Chondrocyte (in vitro differentiated cells): ENCODE measurements around the gene GRB10. TPM values are rescaled to one million over a fixed set of nuclear protein-coding genes. Genes with fewer than 3 reads are reported as not detected.

Source experiments
- DNase-seq: peaks from one replicate; pipeline ENCODE4 v3.0.0; 2021; ENCODE audit warnings: mixed read lengths, low spot score
- H3K27ac Mint-ChIP-seq: one replicate; pipeline ENCODE4 v1.8.0; 2021; ENCODE audit warnings: mild to moderate bottlenecking, moderate library complexity, mixed read lengths; ENCODE audit not compliant: unreplicated experiment
- H3K27me3 Mint-ChIP-seq: 2 replicates; pipeline ENCODE4 v1.8.0; 2021; ENCODE audit warnings: low read depth, mixed read lengths
- H3K36me3 Mint-ChIP-seq: 2 replicates; pipeline ENCODE4 v1.8.0; 2021; ENCODE audit warnings: low read depth, mixed read lengths
- H3K4me1 Mint-ChIP-seq: 2 replicates; pipeline ENCODE4 v1.8.0; 2021; ENCODE audit warnings: low read depth, mild to moderate bottlenecking, mixed read lengths
- H3K4me3 Mint-ChIP-seq: one replicate; pipeline ENCODE4 v1.8.0; 2021; ENCODE audit warnings: mild to moderate bottlenecking, moderate library complexity, mixed read lengths; ENCODE audit not compliant: unreplicated experiment
- H3K9me3 Mint-ChIP-seq: 2 replicates; pipeline ENCODE4 v1.8.0; 2021; ENCODE audit warnings: low read depth, mixed read lengths
- CTCF ChIP-seq: fragments of 200-600 bp; sonication (generic); IDR thresholded peaks from 2 replicates; pipeline ENCODE4 v1.5.0; 2021; ENCODE audit warnings: antibody characterized with exemption, mild to moderate bottlenecking, moderate library complexity
- total RNA-seq: library from RNA; stranded (reverse); gene quantifications from 3 replicates; pipeline ENCODE4 v1.2.1, GENCODE V29; 2021

GRB10 gene
- total RNA-seq, 1 donor from 2014 or later: 73.7 TPM

GRCh38 chr7:50825465-50825864 is 42.8 kb upstream of the GRB10 start:
- H3K4me3 Mint-ChIP-seq: no peak overlapping the region
- H3K27ac Mint-ChIP-seq: no peak overlapping the region
- H3K4me1 Mint-ChIP-seq: peaks cover 33% of the 10 kb centered on the region
- DNase-seq: no peak
- H3K27me3 Mint-ChIP-seq: no peaks in the 10 kb centered on the region
- no peaks in the 10 kb centered on the region for H3K36me3 Mint-ChIP-seq
- TF ChIP-seq CTCF: no peak
- no peaks in the 10 kb centered on the region for H3K9me3 Mint-ChIP-seq

- Mint-ChIP-seq H3K9me3 (no peaks in the 10 kb centered on the region), H3K4me1 (peaks cover 33% of the 10 kb centered on the region), H3K27ac (no peak overlapping the region), H3K4me3 (no peak overlapping the region), H3K27me3 (no peaks in the 10 kb centered on the region), H3K36me3 (no peaks in the 10 kb centered on the region)
- no peak for TF ChIP-seq CTCF
- DNase-seq: no peak
Measured at GRCh38 chr7:50824882-50825281, 42.2 kb upstream of the GRB10 start.

GRCh38 chr7:50822706-50823105 is 40.0 kb upstream of the GRB10 start:
- H3K4me3 Mint-ChIP-seq: no peak overlapping the region
- no peaks in the 10 kb centered on the region for H3K9me3 Mint-ChIP-seq
- no peak for TF ChIP-seq CTCF
- H3K4me1 Mint-ChIP-seq: peaks cover 38% of the 10 kb centered on the region
- H3K27ac Mint-ChIP-seq: no peak overlapping the region
- peaks cover 1% of the 10 kb centered on the region for H3K36me3 Mint-ChIP-seq
- no peaks in the 10 kb centered on the region for H3K27me3 Mint-ChIP-seq
- DNase-seq: no peak

DNA sequence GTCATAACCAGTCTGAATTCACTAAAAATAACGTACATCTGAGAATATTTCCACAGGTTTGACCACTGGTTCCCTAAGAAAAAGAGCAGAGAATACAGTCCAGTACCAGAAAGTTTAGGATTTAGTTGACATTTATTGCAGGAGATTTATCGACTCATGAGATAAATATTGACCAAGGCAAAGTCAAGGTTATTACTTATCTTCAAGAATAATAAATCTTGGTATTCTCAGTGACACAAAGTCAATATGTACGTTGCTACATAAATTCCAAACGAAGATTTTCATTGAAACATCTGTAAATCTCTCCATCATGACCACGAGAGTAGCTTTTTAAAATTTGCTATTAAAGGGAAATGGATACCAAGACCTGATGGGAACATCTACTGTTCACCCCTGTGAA is 39.4 kb upstream of the GRB10 start:
- DNase-seq: no peak
- Mint-ChIP-seq H3K36me3 (peaks cover 1% of the 10 kb centered on the region), H3K4me1 (peaks cover 32% of the 10 kb centered on the region), H3K4me3 (no peak overlapping the region), H3K27me3 (no peaks in the 10 kb centered on the region), H3K9me3 (no peaks in the 10 kb centered on the region), H3K27ac (peak overlapping the region; percentile 79)
- TF ChIP-seq CTCF: no peak

- H3K27me3 Mint-ChIP-seq: no peaks in the 10 kb centered on the region
- no peak overlapping the region for H3K4me3 Mint-ChIP-seq
- no peaks in the 10 kb centered on the region for H3K9me3 Mint-ChIP-seq
- TF ChIP-seq CTCF: no peak
- peaks cover 1% of the 10 kb centered on the region for H3K36me3 Mint-ChIP-seq
- peaks cover 26% of the 10 kb centered on the region for H3K4me1 Mint-ChIP-seq
- no peak for DNase-seq
- peak overlapping the region; percentile 79 for H3K27ac Mint-ChIP-seq
Measured at GRCh38 chr7:50821457-50822008, 38.8 kb upstream of the GRB10 start.
